Adrenal gland (tissue), 5 donors: ENCODE measurements around the gene TNFAIP8L1.

Experiments
- POLR2A ChIP-seq, 2 donors: fragments of 450-650 bp; IDR thresholded peaks; one replicate each; pipeline ENCODE4 v1.6.1; 2017; ENCODE audit warnings: antibody characterized with exemption in 2 of 2, mild to moderate bottlenecking in 2 of 2, moderate library complexity in 1 of 2
- TF ChIP-seq, protein P1 (sequence below), 6 experiments: fragments of 450-650 bp in 4 of 6; fragments of 200-600 bp in 2 of 6; sonication (generic) in 1 of 6; IDR thresholded peaks; 1 replicate in 5 of 6; 2 replicates in 1 of 6; pipeline versions ENCODE4 v1.5.1 to v1.8.0; 2016 to 2021; ENCODE audit warnings: antibody characterized with exemption in 6 of 6, mild to moderate bottlenecking in 2 of 6, moderate library complexity in 1 of 6
- donor health status: DM: no; HTN: no; CAD: no.

DNA sequence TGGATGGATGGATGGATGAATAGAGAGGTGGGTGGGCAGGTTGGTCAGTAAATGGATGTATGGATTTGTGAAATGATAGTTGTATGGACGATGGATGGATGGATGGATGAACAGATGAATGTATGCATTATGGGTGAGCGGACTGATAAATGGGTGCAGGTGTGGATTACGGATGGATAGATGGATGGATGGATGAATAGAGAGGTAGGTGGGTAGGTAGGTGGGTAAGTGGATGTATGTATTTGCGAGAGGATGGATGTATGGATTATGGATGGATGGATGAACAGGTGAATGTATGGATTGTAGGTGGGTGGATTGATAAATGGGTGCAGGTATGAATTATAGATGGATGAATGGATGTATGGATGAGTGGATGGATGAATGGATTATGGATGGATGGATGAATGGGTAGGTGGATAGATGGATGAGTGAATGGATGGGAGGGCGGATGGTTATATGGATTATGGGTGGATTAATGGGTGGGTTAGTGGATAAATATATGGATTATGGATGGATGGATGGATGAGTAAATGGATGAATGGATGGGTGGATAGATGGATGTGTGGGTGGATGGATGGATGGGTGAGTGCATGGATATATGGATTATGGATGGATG lies 37.0 kb upstream of the TNFAIP8L1 start:
- TF ChIP-seq, protein P1, sequence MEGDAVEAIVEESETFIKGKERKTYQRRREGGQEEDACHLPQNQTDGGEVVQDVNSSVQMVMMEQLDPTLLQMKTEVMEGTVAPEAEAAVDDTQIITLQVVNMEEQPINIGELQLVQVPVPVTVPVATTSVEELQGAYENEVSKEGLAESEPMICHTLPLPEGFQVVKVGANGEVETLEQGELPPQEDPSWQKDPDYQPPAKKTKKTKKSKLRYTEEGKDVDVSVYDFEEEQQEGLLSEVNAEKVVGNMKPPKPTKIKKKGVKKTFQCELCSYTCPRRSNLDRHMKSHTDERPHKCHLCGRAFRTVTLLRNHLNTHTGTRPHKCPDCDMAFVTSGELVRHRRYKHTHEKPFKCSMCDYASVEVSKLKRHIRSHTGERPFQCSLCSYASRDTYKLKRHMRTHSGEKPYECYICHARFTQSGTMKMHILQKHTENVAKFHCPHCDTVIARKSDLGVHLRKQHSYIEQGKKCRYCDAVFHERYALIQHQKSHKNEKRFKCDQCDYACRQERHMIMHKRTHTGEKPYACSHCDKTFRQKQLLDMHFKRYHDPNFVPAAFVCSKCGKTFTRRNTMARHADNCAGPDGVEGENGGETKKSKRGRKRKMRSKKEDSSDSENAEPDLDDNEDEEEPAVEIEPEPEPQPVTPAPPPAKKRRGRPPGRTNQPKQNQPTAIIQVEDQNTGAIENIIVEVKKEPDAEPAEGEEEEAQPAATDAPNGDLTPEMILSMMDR (IDR thresholded peaks at IDR 0.05): no peak
- TF ChIP-seq POLR2A (IDR thresholded peaks at IDR 0.05): no peak
